HEK293 (cell line): ENCODE measurements around the gene RPL36A.

Experiments
- CTCF ChIA-PET: fragments of 350-600 bp; formaldehyde crosslinking; extraction: SDS; loops from one replicate; lab custom pipeline; 2021; ENCODE audit warnings: antibody characterized with exemption; lab: Yijun Ruan, JAX
- POLR2A ChIA-PET: fragments of 300-600 bp; formaldehyde crosslinking; extraction: SDS; loops from one replicate; lab custom pipeline; 2020; ENCODE audit warnings: antibody characterized with exemption, inconsistent platforms; lab: Yijun Ruan, JAX
- H3K27ac ChIP-seq: fragments of 200-500 bp; sonication (Bioruptor generic); 2 replicates; pipeline ENCODE4 v1.5.1; 2014; ENCODE audit warnings: low read depth, low read length, control low read depth, inconsistent platforms; ENCODE audit errors: extremely low read depth
- H3K36me3 ChIP-seq, 2 experiments: fragments of 200-500 bp in 1 of 2; sonication (Bioruptor generic) in 1 of 2; 1 replicate in 1 of 2; 2 replicates in 1 of 2; pipeline ENCODE4 v1.5.1; 2014 to 2017; ENCODE audit warnings: inconsistent platforms in 2 of 2, low read length in 2 of 2; ENCODE audit not compliant: control insufficient read depth in 2 of 2, insufficient read depth in 1 of 2
- H3K4me1 ChIP-seq: fragments of 200-500 bp; sonication (Bioruptor generic); 2 replicates; pipeline ENCODE4 v1.5.1; 2014; ENCODE audit warnings: mild to moderate bottlenecking, low read length, inconsistent platforms; ENCODE audit not compliant: control insufficient read depth, insufficient read depth
- H3K4me3 ChIP-seq: 2 replicates; pipeline ENCODE4 v1.5.1; 2011; ENCODE audit warnings: low read depth, mild to moderate bottlenecking, control low read depth, low read length, moderate library complexity
- H3K9me3 ChIP-seq: fragments of 200-500 bp; sonication (Bioruptor generic); 2 replicates; pipeline ENCODE4 v1.5.1; 2014; ENCODE audit warnings: low read depth, low read length, inconsistent platforms; ENCODE audit not compliant: control insufficient read depth, insufficient read depth
- BCL11B ChIP-seq: fragments of 450-650 bp; formaldehyde crosslinking; IDR thresholded peaks from 2 replicates; pipeline ENCODE4 v1.5.1; 2016; ENCODE audit warnings: low read depth, missing biosample characterization, missing genetic modification characterization
- HOXA7 ChIP-seq: sonication (generic); formaldehyde crosslinking; IDR thresholded peaks from 2 replicates; pipeline ENCODE4 v1.8.1; 2022; ENCODE audit warnings: missing genetic modification reagents, borderline replicate concordance
- INSM2 ChIP-seq: fragments of 450-650 bp; formaldehyde crosslinking; IDR thresholded peaks from 2 replicates; pipeline ENCODE4 v1.5.1; 2016; ENCODE audit warnings: missing biosample characterization, missing genetic modification characterization
- PRDM2 ChIP-seq: fragments of 450-650 bp; formaldehyde crosslinking; IDR thresholded peaks from 2 replicates; pipeline ENCODE4 v1.5.1; 2016; ENCODE audit warnings: missing biosample characterization, missing genetic modification characterization, borderline replicate concordance
- SP7 ChIP-seq: fragments of 450-650 bp; formaldehyde crosslinking; IDR thresholded peaks from 2 replicates; pipeline ENCODE4 v1.5.1; 2016; ENCODE audit warnings: missing biosample characterization, missing genetic modification characterization
- TCF7L2 ChIP-seq: IDR thresholded peaks from 2 replicates; pipeline ENCODE4 v1.6.1; 2011; ENCODE audit warnings: low read depth, mild to moderate bottlenecking, inconsistent platforms, low read length, moderate library complexity, borderline replicate concordance
- ZEB2 ChIP-seq: fragments of 450-650 bp; formaldehyde crosslinking; IDR thresholded peaks from 2 replicates; pipeline ENCODE4 v1.5.1; 2016; ENCODE audit warnings: missing biosample characterization, missing genetic modification characterization
- ZNF10 ChIP-seq: fragments of 450-650 bp; formaldehyde crosslinking; IDR thresholded peaks from 2 replicates; pipeline ENCODE4 v1.5.1; 2017; ENCODE audit warnings: missing biosample characterization, missing genetic modification characterization
- ZNF114 ChIP-seq: fragments of 450-650 bp; formaldehyde crosslinking; IDR thresholded peaks from 2 replicates; pipeline ENCODE4 v1.5.0; 2017; ENCODE audit warnings: missing biosample characterization, missing genetic modification characterization
- ZNF121 ChIP-seq: fragments of 450-650 bp; formaldehyde crosslinking; IDR thresholded peaks from 2 replicates; pipeline ENCODE4 v1.5.1; 2016; ENCODE audit warnings: missing biosample characterization, missing genetic modification characterization
- ZNF155 ChIP-seq: fragments of 450-650 bp; formaldehyde crosslinking; IDR thresholded peaks from 2 replicates; pipeline ENCODE4 v1.5.1; 2016; ENCODE audit warnings: missing biosample characterization, missing genetic modification characterization
- ZNF211 ChIP-seq: fragments of 450-650 bp; formaldehyde crosslinking; IDR thresholded peaks from 2 replicates; pipeline ENCODE4 v1.5.1; 2016; ENCODE audit warnings: low read depth, missing biosample characterization, missing genetic modification characterization
- ZNF221 ChIP-seq: fragments of 450-650 bp; formaldehyde crosslinking; IDR thresholded peaks from 2 replicates; pipeline ENCODE4 v1.5.1; 2017; ENCODE audit warnings: missing biosample characterization, missing genetic modification characterization, borderline replicate concordance
- ZNF248 ChIP-seq: fragments of 450-650 bp; formaldehyde crosslinking; IDR thresholded peaks from 2 replicates; pipeline ENCODE4 v1.5.1; 2017; ENCODE audit warnings: missing biosample characterization, missing genetic modification characterization
- ZNF292 ChIP-seq: fragments of 450-650 bp; formaldehyde crosslinking; IDR thresholded peaks from 2 replicates; pipeline ENCODE4 v1.5.1; 2016; ENCODE audit warnings: low read depth, missing biosample characterization, missing genetic modification characterization, borderline replicate concordance
- ZNF302 ChIP-seq: fragments of 450-650 bp; formaldehyde crosslinking; IDR thresholded peaks from 2 replicates; pipeline ENCODE4 v1.5.1; 2016; ENCODE audit warnings: missing biosample characterization, missing genetic modification characterization, low read depth
- ZNF341 ChIP-seq: fragments of 450-650 bp; formaldehyde crosslinking; IDR thresholded peaks from 2 replicates; pipeline ENCODE4; 2016; ENCODE audit warnings: low read depth, missing biosample characterization, missing genetic modification characterization
- ZNF701 ChIP-seq: fragments of 450-650 bp; formaldehyde crosslinking; IDR thresholded peaks from 2 replicates; pipeline ENCODE4 v1.5.1; 2016; ENCODE audit warnings: missing biosample characterization, missing genetic modification characterization
- ZNF785 ChIP-seq: fragments of 450-650 bp; formaldehyde crosslinking; IDR thresholded peaks from 2 replicates; pipeline ENCODE4 v1.5.1; 2016; ENCODE audit warnings: missing biosample characterization, missing genetic modification characterization

Gene RPL36A

GRCh38 chrX:101416691-101417090 is 25.9 kb downstream of the RPL36A start (continued):
- TF ChIP-seq ZNF302 (tag by site-specific recombination) = no peak
- TF ChIP-seq ZNF10 (tag by site-specific recombination) = no peak

- TF ChIP-seq PRDM2 (tag by site-specific recombination) (no peak), HOXA7 (CRISPR knock-in tag) (no peak), ZNF785 (tag by site-specific recombination) (no peak), ZNF155 (tag by site-specific recombination) (no peak), TCF7L2 (no peak), SP7 (tag by site-specific recombination) (no peak), ZEB2 (tag by site-specific recombination) (no peak), ZNF701 (tag by site-specific recombination) (no peak), ZNF211 (no peak), BCL11B (no peak), ZNF114 (no peak), ZNF292 (tag by site-specific recombination) (no peak), INSM2 (tag by site-specific recombination) (no peak), ZNF248 (tag by site-specific recombination) (no peak), ZNF121 (no peak), ZNF221 (tag by site-specific recombination) (no peak), ZNF341 (tag by site-specific recombination) (no peak)
- TF ChIP-seq, all 188 proteins: peak for 0
- Histone ChIP-seq H3K4me3 (no peak overlapping the region), H3K36me3 (peaks cover 0 to 19% of the 10 kb centered on the region in 2 experiments; a peak in 1 of 3 replicates), H3K27ac (no peak overlapping the region), H3K9me3 (no peaks in the 10 kb centered on the region), H3K4me1 (0 out of 2 replicates have a peak, but pooled peaks cover 2% of the 10 kb centered on the region)
- CTCF ChIA-PET = interaction anchor here (1.0 to 5.0 kb wide), 4 partner anchors 10 to 387 kb away, joined by 3 to 28 read pairs (median 7); no protein-coding TSS in a partner anchor
- POLR2A ChIA-PET = interaction anchor here (0.9 kb wide), 1 partner anchor 27 kb away, joined by 4 read pairs; the partner anchor contains the start of gene RPL36A
These were observed 26.4 kb downstream of the RPL36A start for GRCh38 chrX:101417190-101417589.
